Measurements from ENCODE around the gene MTHFD1L.
"Not testable (repeated sequence)": the region's sequence is repeated elsewhere in the genome, so short reads cannot be mapped to it uniquely, and the experiment has no call there.

The MTHFD1L gene

DNA sequence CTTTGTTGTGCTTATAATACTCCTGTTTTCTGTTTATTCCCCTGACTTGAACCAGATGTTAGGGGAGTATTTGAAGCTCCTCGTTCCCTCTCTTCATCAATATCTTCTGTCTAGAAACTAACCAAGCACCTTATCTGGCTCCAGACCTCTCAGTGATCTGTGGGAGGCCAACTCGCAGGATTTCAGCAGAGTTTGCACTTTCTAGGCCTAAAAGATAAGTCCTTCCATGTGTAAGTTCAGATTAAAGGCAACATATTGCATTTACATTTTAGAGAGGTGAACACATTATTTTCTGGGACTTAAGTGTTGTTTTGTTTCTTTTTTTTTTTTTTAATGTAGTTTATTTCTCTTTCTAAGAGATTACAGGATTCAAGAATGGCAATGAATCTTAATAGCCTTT lies 234.8 kb downstream of the MTHFD1L start:
- DNase-seq: no peak

DNA sequence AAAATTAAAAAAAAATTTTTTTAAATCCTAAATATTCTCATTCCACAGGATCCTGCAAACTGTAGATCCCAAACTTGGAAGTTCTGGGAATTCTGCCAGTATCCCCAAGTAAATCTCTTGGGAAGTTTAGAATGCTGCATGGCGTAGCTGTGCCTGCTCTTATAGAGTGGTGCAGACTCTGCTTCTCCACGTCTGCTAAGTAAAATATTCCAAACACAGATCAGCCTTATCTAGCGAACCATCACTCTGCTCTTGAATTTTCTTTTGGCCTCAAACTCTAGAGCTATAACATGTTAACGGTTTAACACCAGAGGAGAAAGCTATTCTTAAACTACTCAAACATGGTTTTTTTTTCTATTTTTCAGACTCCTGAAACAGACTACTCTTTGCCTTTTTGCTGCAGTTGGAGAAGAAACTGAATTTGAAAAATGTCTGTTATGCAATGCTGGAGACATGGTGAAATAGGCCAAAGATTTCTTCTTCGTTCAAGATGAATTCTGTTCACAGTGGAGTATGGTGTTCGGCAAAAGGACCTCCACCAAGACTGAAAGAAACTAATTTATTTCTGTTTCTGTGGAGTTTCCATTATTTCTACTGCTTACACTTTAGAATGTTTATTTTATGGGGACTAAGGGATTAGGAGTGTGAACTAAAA lies 235.8 kb downstream of the MTHFD1L start:
- DNase-seq: no peak

GRCh38 chr6:151101816-151102694 lies 236.6 kb downstream of the MTHFD1L start:
- DNase-seq: no peak

DNA sequence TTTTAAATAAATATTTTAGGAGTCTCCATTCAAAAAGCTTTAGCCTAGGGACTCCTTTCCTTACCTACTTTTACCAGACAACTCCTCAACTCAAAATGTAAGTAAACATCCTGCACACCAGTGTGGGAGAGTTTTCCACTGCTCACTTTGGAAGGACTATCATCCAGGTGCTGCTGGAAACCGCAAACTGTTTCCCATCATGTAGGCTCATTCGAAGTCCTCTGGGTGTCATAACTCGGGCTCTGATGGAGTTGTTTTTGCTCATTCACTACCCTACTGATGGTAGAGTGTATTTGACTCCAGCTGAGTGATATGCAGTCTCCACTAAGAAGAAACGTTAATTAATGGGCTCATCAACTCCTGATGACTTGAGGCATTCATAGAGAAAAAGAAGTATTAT lies 237.8 kb downstream of the MTHFD1L start:
- DNase-seq: no peak

DNA sequence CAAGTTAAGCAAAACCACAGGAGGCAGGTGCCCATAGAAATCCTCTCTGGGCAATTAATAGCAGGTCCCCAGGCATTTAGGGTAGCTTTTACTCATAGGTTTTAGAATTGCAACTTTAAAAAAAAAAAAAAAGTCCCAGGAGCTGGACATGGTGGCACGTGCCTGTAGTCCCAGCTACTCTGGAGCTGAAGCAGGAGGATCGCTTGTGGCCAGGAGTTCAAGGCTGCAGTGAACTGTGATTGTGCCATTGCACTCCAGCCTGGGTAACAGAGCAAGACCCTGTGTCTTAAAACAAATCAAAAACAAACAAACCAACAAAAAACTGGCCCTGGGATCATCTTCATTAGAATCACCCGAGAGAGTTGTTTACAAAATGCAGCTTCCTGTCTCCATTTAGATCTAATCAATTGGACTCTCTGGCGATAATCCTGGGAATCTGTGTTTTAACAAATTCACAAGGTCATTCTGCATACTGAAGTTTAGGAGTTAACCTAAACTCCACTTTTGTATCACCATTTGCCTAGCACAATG lies 242.5 kb downstream of the MTHFD1L start:
- no peak for DNase-seq

DNA sequence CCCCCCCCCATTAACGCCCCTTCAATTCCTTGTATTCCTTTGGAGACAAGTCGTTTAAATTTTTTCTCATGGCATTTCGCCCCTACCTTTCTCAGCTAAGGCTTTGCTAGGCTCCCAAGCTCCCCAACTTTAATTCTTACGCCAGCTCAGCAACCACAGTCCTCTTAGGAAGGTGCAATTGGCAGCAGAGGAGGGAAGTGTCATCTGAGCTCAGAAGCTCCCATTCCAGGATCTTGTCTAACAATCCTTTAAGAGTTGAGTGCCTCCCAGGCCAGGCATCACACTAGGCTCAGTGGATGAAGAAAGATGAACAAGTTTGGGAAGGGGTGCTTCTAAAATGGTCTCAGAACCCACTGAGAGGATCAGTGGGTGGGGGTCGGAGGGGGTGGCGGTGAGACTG lies 243.0 kb downstream of the MTHFD1L start:
- no peak for DNase-seq

DNA sequence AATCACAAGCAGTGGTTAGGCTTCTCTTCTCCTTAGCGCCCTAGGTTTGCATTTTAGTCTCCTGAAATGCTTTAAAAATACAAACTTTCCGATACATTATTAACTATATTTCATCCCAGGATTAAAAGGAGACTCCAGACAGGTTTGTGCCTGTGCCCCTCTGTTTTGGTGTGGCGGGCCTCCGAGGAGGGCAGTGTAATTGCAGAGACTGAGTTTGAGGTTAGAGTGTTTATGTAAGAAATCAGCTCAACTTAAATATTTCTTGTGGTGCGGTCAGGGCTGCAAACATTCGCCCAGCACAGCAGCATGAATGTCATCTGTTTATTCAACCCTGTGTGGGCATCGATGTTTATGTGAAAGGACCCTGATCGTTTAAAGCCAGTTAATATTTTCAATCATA lies 243.9 kb downstream of the MTHFD1L start:
- DNase-seq: no peak

DNA sequence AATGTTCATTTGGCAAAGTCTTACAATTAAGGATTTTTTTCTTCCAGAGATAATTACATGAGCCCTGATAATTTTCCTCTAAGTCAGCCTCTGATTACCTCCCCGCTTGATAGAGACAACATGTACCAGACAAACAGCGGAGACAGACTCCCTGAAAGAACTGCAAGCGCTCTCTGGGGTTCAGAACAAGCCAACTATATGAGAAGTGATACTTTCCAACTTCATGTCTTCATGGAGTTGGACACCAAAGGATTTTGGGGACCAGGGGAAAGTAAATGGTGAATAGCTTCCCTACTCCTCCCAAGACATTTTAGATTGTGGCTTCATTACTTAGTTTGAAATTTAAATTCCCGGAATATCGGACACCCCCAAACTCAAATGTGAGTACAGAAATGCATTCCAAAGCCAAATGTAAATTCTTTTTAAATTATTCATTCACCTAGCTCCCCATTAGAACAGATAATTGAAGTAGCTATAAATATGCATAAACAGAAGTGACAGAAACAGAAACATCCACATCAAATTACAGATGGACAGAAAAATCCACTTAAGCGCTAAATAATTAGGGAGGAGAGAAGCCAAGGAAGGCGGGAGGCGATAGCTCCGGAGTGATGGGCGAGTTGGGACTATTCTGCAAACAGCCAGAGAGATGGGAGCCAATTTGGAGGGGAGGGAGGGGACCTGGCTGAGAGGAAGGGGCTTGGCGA lies 244.5 kb downstream of the MTHFD1L start:
- DNase-seq: no peak

DNA sequence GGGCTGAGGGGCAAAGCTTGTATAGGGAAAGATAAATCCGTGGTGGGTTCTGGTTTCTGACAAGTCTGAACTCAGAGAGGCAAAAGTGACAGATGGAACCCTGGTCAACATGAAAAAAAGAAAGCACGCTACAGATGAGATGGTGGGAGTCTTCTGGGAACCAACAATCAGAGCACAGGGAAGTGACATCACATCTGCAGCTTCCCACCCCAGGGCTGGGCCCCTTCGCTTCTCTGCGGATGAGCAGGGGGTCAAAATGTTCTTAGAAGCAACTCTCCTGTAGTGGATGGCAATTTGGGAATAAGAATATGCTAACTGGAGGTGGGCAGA lies 245.0 kb downstream of the MTHFD1L start:
- DNase-seq: no peak

- no peak for DNase-seq
These were observed 246.2 kb downstream of the MTHFD1L start for GRCh38 chr6:151111670-151112069.

- DNase-seq: no peak
These were observed 246.6 kb downstream of the MTHFD1L start for GRCh38 chr6:151112130-151112529.

- DNase-seq: not testable (repeated sequence)
These were observed 247.4 kb downstream of the MTHFD1L start for GRCh38 chr6:151112884-151113283.

GRCh38 chr6:151113641-151114040 lies 248.1 kb downstream of the MTHFD1L start:
- no peak for DNase-seq

DNA sequence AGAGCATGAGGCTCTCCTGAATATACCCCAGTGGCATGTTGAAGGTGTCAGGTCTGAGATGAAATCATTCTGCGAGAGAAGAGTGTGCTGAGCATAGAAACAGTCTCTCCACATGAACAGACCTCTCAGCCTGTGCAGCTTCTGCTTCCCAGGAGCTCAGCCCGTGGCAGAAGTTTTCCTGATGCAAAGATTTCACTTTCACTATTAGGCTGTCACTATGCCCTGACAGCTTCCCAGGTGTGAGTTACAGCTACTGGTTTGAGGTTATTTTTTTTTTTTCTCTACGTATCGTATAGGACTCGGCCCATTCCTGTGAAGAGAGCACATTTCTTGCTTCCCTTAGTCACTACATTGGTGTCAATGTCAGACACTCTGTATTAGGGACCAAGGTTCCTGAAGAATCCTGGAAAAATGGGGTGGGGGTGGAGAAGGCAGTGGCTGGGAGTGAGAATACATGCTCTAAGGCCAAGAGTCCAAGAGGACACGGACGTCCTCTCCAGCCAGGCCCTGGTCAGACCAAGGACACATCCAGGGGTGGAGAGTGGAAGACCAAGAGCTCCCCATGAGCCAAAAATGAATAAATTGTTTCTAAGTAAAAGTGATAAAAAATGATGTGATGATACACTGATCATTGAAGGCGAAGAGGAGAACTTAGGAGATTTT lies 253.1 kb downstream of the MTHFD1L start:
- DNase-seq: no peak

DNA sequence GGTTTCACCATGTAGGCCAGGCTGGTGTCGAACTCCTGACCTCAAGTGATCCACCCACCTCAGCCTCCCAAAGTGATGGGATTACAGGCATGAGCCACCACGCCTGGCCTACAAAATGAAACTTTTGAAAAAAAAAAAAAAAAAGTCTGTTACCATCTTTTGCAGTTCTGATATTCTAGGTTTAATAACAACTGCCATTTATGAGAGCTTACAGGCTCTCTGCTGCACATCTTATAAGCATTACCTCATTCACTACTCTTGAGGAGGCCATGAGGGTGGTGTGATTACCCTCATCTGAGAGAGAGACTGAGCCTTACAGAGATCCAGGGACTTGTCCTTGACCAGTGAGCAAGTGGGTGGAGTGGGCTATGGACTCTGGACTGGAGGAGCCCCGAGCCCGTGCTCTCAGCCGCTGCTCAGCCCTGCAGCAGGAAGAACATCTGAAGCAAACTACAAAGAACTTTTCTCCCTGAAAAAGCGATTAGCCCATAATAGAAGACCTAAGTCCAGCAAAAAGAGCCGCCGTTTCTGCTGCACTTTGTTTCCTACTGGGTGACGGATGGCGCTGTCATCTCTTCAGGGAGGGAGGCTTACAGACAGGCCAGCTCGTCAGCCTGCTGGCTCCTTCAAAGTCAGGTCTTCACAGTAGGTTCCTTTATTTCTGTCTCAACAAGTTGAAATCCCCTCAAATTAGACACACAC lies 254.5 kb downstream of the MTHFD1L start:
- no peak for DNase-seq

DNA sequence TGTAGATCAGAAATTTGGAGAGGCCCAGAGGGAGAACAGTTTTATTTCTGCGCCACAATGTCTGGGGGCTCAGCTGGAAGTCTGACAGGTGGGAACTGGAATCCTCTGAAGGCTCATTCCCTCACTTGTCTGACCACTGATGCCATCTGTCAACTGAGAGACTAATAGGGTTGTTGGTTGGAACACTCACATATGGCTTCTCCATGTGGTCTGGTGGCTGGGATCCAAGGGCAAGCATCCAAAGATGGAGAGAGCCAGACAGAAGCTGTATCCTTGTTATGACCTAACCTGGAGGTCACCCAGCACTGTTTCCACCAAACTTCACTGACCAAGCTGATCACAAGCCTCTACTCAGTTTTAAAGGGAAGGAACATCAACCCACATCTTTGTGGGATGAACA lies 256.4 kb downstream of the MTHFD1L start:
- DNase-seq: no peak

GRCh38 chr6:151123641-151124040 lies 258.1 kb downstream of the MTHFD1L start:
- not testable (repeated sequence) for DNase-seq

- not testable (repeated sequence) for DNase-seq
These were observed 259.7 kb downstream of the MTHFD1L start for GRCh38 chr6:151125242-151125641.

DNA sequence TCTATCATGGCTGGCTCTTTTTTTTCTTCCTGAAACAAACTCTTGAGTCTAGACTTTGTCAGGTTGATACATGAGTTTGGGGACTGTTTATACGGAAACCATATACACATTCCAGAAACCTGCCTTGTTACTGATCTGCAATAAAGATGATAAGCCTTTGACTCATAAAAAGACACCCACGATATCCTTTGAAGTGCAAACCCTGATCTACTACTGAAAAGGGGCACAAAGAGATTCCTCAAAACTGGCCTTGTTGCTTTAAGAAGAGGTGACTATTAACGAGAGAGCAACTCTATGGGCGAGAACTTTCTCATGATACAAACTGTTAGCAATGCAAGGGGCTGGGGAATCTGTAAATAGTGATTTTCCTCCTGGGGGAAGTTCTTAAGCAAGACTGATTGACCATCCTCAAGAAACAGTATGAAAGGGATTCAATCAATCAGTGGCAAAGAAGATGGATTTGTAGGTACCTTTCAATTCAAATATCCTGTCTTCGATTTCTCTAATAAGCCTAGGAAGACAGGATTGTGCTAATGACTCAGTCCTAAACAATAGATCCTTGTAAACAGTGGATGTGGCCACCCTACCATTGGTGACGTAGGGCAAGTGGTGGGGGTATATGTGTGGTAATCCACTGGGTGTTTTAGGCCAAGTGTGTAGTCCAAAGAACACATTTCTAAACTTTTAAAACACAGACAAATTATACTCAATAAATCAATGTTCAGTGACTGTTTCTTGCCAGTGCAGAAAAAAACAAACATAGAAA lies 260.3 kb downstream of the MTHFD1L start:
- not testable (repeated sequence) for DNase-seq

DNA sequence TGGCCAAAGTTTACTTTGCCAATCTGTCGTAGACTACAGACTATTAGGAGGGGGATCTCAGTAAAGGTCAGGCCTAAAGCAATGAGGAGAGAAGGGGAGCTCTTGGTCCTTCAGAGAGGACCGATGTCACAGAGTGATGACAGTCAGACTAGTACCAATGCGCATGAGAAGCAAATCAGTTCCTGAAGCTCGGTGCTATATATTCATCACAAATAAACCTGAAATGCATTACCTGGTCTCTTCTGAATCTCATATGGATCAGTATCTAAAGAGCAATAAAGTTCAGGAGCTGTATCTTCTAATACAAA lies 260.9 kb downstream of the MTHFD1L start:
- not testable (repeated sequence) for DNase-seq

DNA sequence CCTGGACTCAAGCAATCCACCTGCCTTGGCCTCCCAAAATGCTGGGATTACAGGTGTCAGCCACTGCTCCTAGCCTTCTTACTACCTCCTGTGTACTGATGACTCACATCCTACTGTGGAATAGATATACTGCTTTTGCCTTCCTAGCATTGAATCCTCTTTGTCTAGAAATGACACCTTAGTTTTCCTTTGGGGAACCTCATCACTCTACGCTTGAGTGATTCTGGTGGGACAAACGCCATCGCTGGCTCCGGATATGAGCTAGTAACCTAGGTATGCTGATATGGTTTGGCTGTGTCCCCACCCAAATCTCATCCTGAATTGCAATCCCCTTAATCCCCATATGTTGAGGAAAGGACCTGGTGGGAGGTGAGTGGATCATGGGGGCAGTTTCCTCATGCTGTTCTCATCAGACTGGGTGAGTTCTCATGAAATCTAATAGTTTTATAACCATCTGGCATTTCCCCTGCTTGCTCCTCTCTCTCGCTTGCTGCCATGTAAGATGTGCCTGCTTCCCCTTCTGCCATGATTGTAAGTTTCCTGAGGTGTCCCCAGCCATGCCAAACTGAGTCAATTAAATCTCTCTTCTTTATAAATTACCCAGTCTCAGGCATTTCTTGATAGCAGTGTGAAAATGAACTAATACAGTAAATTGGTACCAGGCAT lies 261.8 kb downstream of the MTHFD1L start:
- not testable (repeated sequence) for DNase-seq

Measured in NCI-H526 (cell line).